NT2/D1 (cell line): ENCODE results near the gene ZNF780A.

Experiments
- SUZ12 ChIP-seq: IDR thresholded peaks from 2 replicates; pipeline ENCODE4 v1.6.1; 2011; ENCODE audit not compliant: insufficient read length, insufficient read depth; ENCODE audit errors: extremely low read depth
- YY1 ChIP-seq: IDR thresholded peaks from 2 replicates; pipeline ENCODE4 v1.6.1; 2011; ENCODE audit not compliant: insufficient read length, insufficient read depth
- ZNF274 ChIP-seq: IDR thresholded peaks from 2 replicates; pipeline ENCODE4 v1.6.1; 2011; ENCODE audit warnings: mild to moderate bottlenecking, low read depth, low read length

- no peak for TF ChIP-seq SUZ12
- no peak for TF ChIP-seq ZNF274
- TF ChIP-seq YY1 = no peak
Observed at GRCh38 chr19:40136818-40137217, 46.1 kb upstream of the ZNF780A start.
